Neural crest cell (in vitro differentiated cells): ENCODE data around the gene RHBDL1. TPM values are rescaled to one million over a fixed set of nuclear protein-coding genes. Genes with fewer than 3 reads are reported as not detected.
A peak's percentile ranks its signal among the peaks of the same experiment; 100 is the strongest.

Experiments
- DNase-seq: peaks from one replicate; pipeline ENCODE4 v3.0.0; 2021; ENCODE audit warnings: low read depth, mixed read lengths, low spot score
- H3K27ac Mint-ChIP-seq: one replicate; pipeline ENCODE4 v1.8.0; 2021; ENCODE audit warnings: mild to moderate bottlenecking, mixed read lengths; ENCODE audit not compliant: unreplicated experiment
- H3K27me3 Mint-ChIP-seq: 2 replicates; pipeline ENCODE4 v1.8.0; 2021; ENCODE audit warnings: low read depth, mild to moderate bottlenecking, mixed read lengths
- H3K36me3 Mint-ChIP-seq: 2 replicates; pipeline ENCODE4 v1.8.0; 2021; ENCODE audit warnings: low read depth, mild to moderate bottlenecking, mixed read lengths
- H3K4me1 Mint-ChIP-seq: 2 replicates; pipeline ENCODE4 v1.8.0; 2021; ENCODE audit warnings: mixed read lengths
- H3K4me3 Mint-ChIP-seq: one replicate; pipeline ENCODE4 v1.8.0; 2021; ENCODE audit warnings: mild to moderate bottlenecking, mixed read lengths
- H3K9me3 Mint-ChIP-seq: 2 replicates; pipeline ENCODE4 v1.8.0; 2021; ENCODE audit warnings: mixed read lengths
- total RNA-seq: library from RNA; stranded (reverse); gene quantifications from 2 replicates; pipeline ENCODE4 v1.2.1, GENCODE V29; 2021
- TF ChIP-seq, protein P1 (sequence below): fragments of 200-600 bp; sonication (generic); conservative IDR thresholded peaks from 2 replicates; pipeline ENCODE4 v1.5.0; 2021; ENCODE audit warnings: antibody characterized with exemption, mild to moderate bottlenecking

Gene RHBDL1
- total RNA-seq, 1 donor from 2014 or later = 3.1 TPM

DNA sequence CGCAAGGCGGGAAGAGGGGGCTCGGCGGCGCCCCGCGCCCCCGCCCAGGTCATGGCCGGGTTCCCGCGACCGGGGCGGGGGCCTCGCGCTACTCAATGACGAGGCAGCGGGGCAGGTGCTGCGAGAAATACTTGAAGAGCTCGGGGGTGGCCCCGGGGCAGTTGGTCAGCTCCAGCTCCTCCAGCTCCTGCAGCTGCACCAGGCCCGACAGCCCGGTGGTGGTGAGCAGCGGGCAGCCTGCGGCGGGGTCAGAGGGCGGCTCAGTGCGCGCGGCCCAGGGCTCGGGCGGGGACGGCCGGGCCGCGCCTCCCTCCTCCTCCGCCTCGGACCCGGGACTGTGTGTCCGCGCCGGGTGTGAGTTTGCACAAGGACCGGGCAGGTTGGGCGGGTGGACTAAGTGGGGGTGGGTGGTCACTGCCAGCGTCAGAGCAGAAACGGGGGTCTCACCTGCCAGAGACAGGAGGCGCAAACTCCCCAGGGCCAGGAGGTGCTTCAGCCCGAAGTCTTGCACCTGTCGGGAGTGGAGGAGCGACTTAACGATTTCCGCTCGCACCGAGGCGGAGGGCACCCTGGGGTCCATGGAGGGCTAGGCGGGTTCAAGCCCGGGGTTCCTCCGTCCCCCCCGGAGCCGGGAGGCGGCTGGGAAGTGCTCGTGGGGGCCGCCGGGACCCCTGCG, 18.9 kb downstream of the RHBDL1 start:
- H3K9me3 Mint-ChIP-seq = no peaks in the 10 kb centered on the region
- no peak for DNase-seq
- H3K27me3 Mint-ChIP-seq = peaks cover 87% of the 10 kb centered on the region
- no peak overlapping the region for H3K27ac Mint-ChIP-seq
- no peaks in the 10 kb centered on the region for H3K36me3 Mint-ChIP-seq
- no peak overlapping the region for H3K4me3 Mint-ChIP-seq
- TF ChIP-seq, protein P1, sequence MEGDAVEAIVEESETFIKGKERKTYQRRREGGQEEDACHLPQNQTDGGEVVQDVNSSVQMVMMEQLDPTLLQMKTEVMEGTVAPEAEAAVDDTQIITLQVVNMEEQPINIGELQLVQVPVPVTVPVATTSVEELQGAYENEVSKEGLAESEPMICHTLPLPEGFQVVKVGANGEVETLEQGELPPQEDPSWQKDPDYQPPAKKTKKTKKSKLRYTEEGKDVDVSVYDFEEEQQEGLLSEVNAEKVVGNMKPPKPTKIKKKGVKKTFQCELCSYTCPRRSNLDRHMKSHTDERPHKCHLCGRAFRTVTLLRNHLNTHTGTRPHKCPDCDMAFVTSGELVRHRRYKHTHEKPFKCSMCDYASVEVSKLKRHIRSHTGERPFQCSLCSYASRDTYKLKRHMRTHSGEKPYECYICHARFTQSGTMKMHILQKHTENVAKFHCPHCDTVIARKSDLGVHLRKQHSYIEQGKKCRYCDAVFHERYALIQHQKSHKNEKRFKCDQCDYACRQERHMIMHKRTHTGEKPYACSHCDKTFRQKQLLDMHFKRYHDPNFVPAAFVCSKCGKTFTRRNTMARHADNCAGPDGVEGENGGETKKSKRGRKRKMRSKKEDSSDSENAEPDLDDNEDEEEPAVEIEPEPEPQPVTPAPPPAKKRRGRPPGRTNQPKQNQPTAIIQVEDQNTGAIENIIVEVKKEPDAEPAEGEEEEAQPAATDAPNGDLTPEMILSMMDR = no peak
- H3K4me1 Mint-ChIP-seq = peaks cover 16% of the 10 kb centered on the region

DNA sequence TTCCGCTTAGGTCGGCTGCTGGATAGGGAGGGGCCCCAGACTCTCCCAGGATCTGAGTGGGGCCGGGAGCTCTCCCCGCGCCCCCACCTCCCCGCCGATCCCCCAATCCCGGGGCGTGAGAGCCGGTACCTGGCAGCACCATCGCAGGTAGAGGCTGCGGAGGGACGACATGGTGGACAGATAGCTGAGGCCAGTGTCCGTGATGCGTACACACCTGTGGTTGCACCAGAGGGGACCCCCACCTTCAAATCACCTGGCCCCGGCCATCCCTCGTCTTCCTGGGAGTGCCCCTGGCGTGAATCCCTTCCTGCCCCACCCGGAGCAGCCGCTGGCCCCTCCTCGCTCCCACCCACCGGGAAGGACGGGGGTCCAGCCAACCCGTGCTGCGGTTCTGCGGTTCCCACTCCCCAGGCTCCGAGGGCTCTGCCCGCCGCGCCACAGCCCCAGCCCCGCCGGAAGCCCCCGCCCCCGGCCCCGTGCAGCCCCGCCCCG, 19.4 kb downstream of the RHBDL1 start:
- Mint-ChIP-seq H3K27me3 (peaks cover 90% of the 10 kb centered on the region), H3K4me3 (no peak overlapping the region), H3K4me1 (peaks cover 10% of the 10 kb centered on the region), H3K9me3 (no peaks in the 10 kb centered on the region), H3K27ac (no peak overlapping the region), H3K36me3 (no peaks in the 10 kb centered on the region)
- TF ChIP-seq, protein P1 = no peak
- DNase-seq = no peak

DNA sequence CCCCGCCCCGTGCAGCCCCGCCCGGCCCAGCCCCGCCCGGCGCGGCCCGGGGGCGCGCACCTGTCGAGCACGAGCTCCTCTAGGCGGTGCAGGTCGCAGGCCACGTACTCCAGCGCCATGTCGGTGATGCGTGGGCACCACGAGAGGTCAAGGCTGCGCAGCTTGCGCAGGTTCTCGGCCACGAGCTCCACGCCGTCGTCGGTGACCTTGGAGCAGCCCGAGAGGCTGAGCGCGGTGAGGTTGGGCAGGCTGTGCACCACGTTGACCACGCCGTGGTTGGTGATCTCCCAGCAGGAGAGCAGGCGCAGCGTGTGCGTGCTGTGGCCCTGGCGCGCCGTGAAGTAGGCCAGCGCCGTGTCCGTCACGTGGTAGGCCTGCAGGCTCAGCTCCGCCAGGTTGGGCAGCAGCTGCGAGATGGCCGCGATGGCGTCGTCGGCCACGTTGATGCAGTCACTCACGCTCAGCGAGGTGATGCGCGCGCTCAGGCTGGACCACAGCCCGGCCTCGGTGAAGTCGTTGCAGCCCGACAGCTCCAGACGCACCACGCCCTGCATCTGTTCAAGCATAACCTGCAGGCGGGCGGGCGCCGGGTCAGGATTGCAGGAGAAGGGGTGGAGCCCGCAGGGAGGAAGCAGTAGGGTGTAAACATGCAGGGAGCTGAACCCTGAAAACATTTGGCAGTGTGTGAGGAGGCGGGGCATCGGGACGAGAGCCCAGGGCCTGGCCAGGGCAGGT, 20.1 kb downstream of the RHBDL1 start:
- Mint-ChIP-seq H3K4me3 (no peak overlapping the region), H3K4me1 (peaks cover 6% of the 10 kb centered on the region), H3K27ac (no peak overlapping the region), H3K27me3 (peaks cover 91% of the 10 kb centered on the region), H3K36me3 (no peaks in the 10 kb centered on the region), H3K9me3 (no peaks in the 10 kb centered on the region)
- DNase-seq = no peak
- TF ChIP-seq, protein P1 = no peak

DNA sequence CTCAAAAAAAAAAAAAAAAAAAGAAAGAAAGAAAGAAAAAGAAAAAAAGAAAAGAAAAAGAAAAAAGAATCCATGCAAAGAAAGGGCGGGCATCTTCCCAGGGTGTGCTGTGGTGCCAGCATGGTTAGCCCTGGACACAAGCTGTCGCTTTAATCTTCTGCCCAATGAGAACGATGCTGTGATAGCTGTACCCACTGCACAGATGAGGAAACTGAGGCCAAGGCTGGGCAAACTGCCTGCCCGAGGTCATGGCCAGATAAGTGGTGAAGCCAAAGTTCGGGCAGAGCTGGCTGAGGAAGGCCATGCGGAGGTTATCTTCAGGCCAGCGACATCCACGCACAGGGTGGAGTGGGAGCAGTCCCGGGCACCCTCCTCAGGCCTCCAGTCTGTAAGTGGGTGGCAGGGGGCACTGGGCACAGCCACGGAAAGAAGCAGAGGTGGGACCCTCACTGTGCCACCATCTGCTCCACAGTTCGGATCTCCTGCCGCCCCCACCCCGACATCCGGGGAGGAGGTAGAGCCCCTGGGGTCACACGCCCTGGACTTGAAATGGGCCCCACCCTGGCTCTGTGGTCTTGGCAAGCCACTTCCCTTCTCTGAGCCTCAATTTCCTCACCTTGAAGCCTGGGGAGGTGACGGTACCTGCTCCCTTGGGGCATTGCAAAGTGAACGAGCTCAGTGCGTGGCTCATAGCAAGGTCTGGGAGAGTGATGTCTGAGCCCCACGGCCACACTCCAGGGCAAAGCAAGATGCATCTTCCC, 23.6 kb downstream of the RHBDL1 start:
- H3K4me1 Mint-ChIP-seq = no peaks in the 10 kb centered on the region
- TF ChIP-seq, protein P1 = no peak
- peaks cover 94% of the 10 kb centered on the region for H3K27me3 Mint-ChIP-seq
- no peaks in the 10 kb centered on the region for H3K9me3 Mint-ChIP-seq
- H3K36me3 Mint-ChIP-seq = no peaks in the 10 kb centered on the region
- H3K27ac Mint-ChIP-seq = no peak overlapping the region
- DNase-seq = no peak
- H3K4me3 Mint-ChIP-seq = no peak overlapping the region

DNA sequence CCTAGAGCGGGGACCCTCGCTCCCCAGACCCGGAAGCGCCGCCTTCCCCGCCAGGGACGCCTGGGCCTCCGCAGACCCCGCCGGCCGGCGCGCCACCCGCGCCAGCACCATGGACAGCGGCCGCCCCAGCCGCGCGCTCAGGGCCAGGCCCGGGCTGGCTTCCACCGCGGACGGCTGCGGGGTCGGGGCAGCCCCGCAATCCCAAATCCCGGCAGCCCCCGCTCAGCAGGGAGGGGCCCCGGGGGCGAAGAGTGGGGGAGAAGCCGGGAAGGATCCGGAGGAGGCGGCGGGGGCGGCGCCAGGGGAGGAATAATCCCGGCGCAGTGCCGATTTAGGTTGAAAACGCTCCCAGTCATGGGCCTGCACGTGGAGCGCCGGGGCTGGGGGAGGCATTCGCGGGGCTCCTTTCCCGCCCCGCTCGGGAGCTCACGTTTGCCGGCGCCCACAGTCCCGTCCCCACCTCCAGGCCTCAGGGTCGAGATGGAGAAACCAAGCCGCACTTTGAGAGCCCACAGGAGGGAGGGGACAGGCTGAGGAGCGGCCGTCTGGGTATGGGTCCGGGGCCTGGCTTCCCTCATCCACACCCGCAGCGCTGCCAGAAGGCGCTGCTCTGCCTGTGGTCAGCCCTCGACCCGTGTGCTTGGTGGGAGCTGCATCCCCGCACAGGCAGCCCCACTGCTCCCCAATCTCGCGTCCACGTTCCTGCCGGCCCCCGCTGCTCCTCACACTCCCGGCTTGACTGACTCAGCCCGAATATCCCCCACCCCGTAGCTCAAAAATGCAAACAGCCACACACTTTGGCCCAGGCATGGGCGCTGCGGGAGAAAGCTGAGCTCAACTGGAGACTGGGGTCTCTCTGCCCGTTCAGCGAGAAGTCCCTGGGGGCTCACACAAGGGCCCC, 25.5 kb downstream of the RHBDL1 start:
- peaks cover 86% of the 10 kb centered on the region for H3K27me3 Mint-ChIP-seq
- no peak overlapping the region for H3K27ac Mint-ChIP-seq
- H3K9me3 Mint-ChIP-seq = no peaks in the 10 kb centered on the region
- H3K4me3 Mint-ChIP-seq = no peak overlapping the region
- H3K36me3 Mint-ChIP-seq = no peaks in the 10 kb centered on the region
- TF ChIP-seq, protein P1 = no peak
- peak; percentile 67 for DNase-seq
- no peaks in the 10 kb centered on the region for H3K4me1 Mint-ChIP-seq
